GM23338 (cell line): ENCODE data around the gene CSNK1E. TPM values are rescaled to one million over a fixed set of nuclear protein-coding genes. Genes with fewer than 3 reads are reported as not detected.

Source experiments
- ATAC-seq: fragments of 200-7000 bp; cut with Tn5 transposase; 3 replicates; pipeline ENCODE4 v1.9.1; 2020
- DNase-seq: peaks from one replicate; pipeline ENCODE4 v3.0.0-alpha.2; 2015; ENCODE audit warnings: low spot score
- H2AFZ ChIP-seq: fragments of 200-600 bp; sonication (generic); 2 replicates; pipeline ENCODE4 v1.8.0; 2016; ENCODE audit warnings: antibody characterized with exemption, mild to moderate bottlenecking, moderate library complexity
- H3F3A ChIP-seq: fragments of 200-600 bp; sonication (generic); replicated peaks from 2 replicates; pipeline ENCODE4 v1.8.0; 2017; ENCODE audit warnings: antibody characterized with exemption, mixed run types, low read depth
- H3K27ac ChIP-seq: fragments of 200-600 bp; sonication (generic); 2 replicates; pipeline ENCODE4 v1.6.1; 2016; ENCODE audit warnings: low read depth
- H3K27me3 ChIP-seq: fragments of 200-600 bp; sonication (generic); 2 replicates; pipeline ENCODE4 v1.8.0; 2016; ENCODE audit warnings: mild to moderate bottlenecking, mixed run types, moderate library complexity; ENCODE audit not compliant: insufficient read depth
- H3K36me3 ChIP-seq: fragments of 200-600 bp; sonication (generic); 2 replicates; pipeline ENCODE4 v1.8.0; 2016; ENCODE audit warnings: mild to moderate bottlenecking; ENCODE audit not compliant: insufficient read depth
- H3K4me1 ChIP-seq: fragments of 200-600 bp; sonication (generic); 2 replicates; pipeline ENCODE4 v1.8.0; 2016; ENCODE audit warnings: mild to moderate bottlenecking, moderate library complexity; ENCODE audit not compliant: insufficient read depth
- H3K4me2 ChIP-seq: fragments of 200-600 bp; sonication (generic); 2 replicates; pipeline ENCODE4 v1.7.1; 2017; ENCODE audit warnings: mixed run types
- H3K4me3 ChIP-seq: fragments of 200-600 bp; sonication (generic); 2 replicates; pipeline ENCODE4 v1.6.1; 2016; ENCODE audit warnings: mixed run types
- H3K79me2 ChIP-seq: fragments of 200-600 bp; sonication (generic); replicated peaks from 2 replicates; pipeline ENCODE4 v1.8.0; 2017; ENCODE audit warnings: mild to moderate bottlenecking; ENCODE audit not compliant: insufficient read depth
- H3K9me2 ChIP-seq: fragments of 200-600 bp; sonication (generic); 2 replicates; pipeline ENCODE4 v1.8.0; 2017; ENCODE audit not compliant: insufficient read depth
- H4K20me1 ChIP-seq: fragments of 200-600 bp; sonication (generic); replicated peaks from 2 replicates; pipeline ENCODE4 v1.8.0; 2017; ENCODE audit warnings: mild to moderate bottlenecking; ENCODE audit not compliant: insufficient read depth
- H3K27ac Mint-ChIP-seq: 2 replicates; pipeline ENCODE4 v1.8.0; 2020; ENCODE audit warnings: inconsistent platforms, mild to moderate bottlenecking, moderate library complexity, mixed read lengths
- H3K27me3 Mint-ChIP-seq: 3 replicates; pipeline ENCODE4 v1.8.0; 2022; ENCODE audit warnings: low read depth, mild to moderate bottlenecking, moderate library complexity, mixed read lengths, inconsistent platforms; ENCODE audit not compliant: insufficient read depth, poor library complexity
- H3K36me3 Mint-ChIP-seq: 3 replicates; pipeline ENCODE4 v1.8.0; 2021; ENCODE audit warnings: low read depth, mild to moderate bottlenecking, inconsistent platforms, moderate library complexity, mixed read lengths
- H3K4me1 Mint-ChIP-seq: 3 replicates; pipeline ENCODE4 v1.8.0; 2020; ENCODE audit warnings: mild to moderate bottlenecking, inconsistent platforms, mixed read lengths
- H3K4me3 Mint-ChIP-seq: 3 replicates; pipeline ENCODE4 v1.8.0; 2021; ENCODE audit warnings: moderate library complexity, mild to moderate bottlenecking, inconsistent platforms, mixed read lengths
- H3K9me3 Mint-ChIP-seq: 3 replicates; pipeline ENCODE4 v1.8.0; 2020; ENCODE audit warnings: moderate library complexity, mild to moderate bottlenecking, inconsistent platforms, mixed read lengths
- CTCF ChIP-seq, 2 experiments: fragments of 200-600 bp in 1 of 2; sonication (generic) in 1 of 2; conservative IDR thresholded peaks; 2 replicates each; pipeline versions ENCODE4 v1.5.1 to v1.6.1; 2016 to 2017; ENCODE audit warnings: antibody characterized with exemption in 2 of 2, low read depth in 2 of 2, mild to moderate bottlenecking in 2 of 2, moderate library complexity in 1 of 2
- EZH2 ChIP-seq: fragments of 200-600 bp; sonication (generic); IDR thresholded peaks from one replicate; pipeline ENCODE4 v1.8.0; 2017; ENCODE audit warnings: antibody characterized with exemption, mild to moderate bottlenecking, low read depth; ENCODE audit not compliant: unreplicated experiment
- STAT1 ChIP-seq: IDR thresholded peaks from one replicate; pipeline ENCODE4 v1.6.1; 2016; ENCODE audit warnings: antibody characterized with exemption; ENCODE audit not compliant: unreplicated experiment
- ZNF114 ChIP-seq: fragments of 250-450 bp; sonication (Bioruptor Pico); IDR thresholded peaks from 2 replicates; pipeline ENCODE4 v1.5.0; 2020; ENCODE audit warnings: mild to moderate bottlenecking, moderate library complexity
- ZNF462 ChIP-seq: fragments of 250-450 bp; sonication (Bioruptor Pico); IDR thresholded peaks from 2 replicates; pipeline ENCODE4 v1.5.0; 2020; ENCODE audit warnings: mild to moderate bottlenecking, moderate library complexity
- polyA plus RNA-seq: library from polyadenylated mRNA; unstranded; fragments of >200 nt; fragmentation: Nextera tagmentation; extraction: Ambion mirVana; gene quantifications from 2 replicates; pipeline ENCODE4 v1.2.1, GENCODE V29; 2016
- total RNA-seq: library from RNA; depleted of rRNA; stranded (reverse); fragments of >200 nt; shearing (Covaris generic); gene quantifications from 2 replicates; pipeline ENCODE4 v1.2.3, GENCODE V29; 2014

The CSNK1E gene
- total and polyA plus RNA-seq, 2 experiments from 2014 or later = 180 to 259 TPM

GRCh38 chr22:38305471-38306448, 11.5 kb downstream of the CSNK1E start:
- H3K79me2 ChIP-seq = peaks cover 93% of the 10 kb centered on the region
- peaks cover 45% of the 10 kb centered on the region for H3K4me1 ChIP-seq
- H3K36me3 ChIP-seq = peaks cover 32% of the 10 kb centered on the region; the same call in 1 of the 2 replicates
- peak; percentile 84 for DNase-seq
- peak overlapping the region; percentile 76 for H3K27ac Mint-ChIP-seq
- H3K4me1 Mint-ChIP-seq = peaks cover 47% of the 10 kb centered on the region
- no peak overlapping the region for H3K4me3 ChIP-seq
- no peak overlapping the region for H2AFZ ChIP-seq
- peaks cover 88% of the 10 kb centered on the region for H4K20me1 ChIP-seq
- H3K4me2 ChIP-seq = peak overlapping the region; percentile 24
- H3K9me2 ChIP-seq = no peaks in the 10 kb centered on the region
- ATAC-seq = peak; percentile 89
- no peaks in the 10 kb centered on the region for H3K9me3 Mint-ChIP-seq
- H3K36me3 Mint-ChIP-seq = peaks cover 68% of the 10 kb centered on the region
- peaks cover 50% of the 10 kb centered on the region for H3F3A ChIP-seq
- no peaks in the 10 kb centered on the region for H3K27me3 ChIP-seq
- TF ChIP-seq CTCF (conservative IDR thresholded peaks at IDR 0.05; ENCODE audit: low read depth in 2 of 2) (peak; percentile 43 to 58), ZNF114 (CRISPR knock-in tag) (no peak)
- H3K4me3 Mint-ChIP-seq = peak overlapping the region; percentile 10; the same call in 1 of the 3 replicates
- peak overlapping the region; percentile 78 for H3K27ac ChIP-seq
- peaks cover 19% of the 10 kb centered on the region for H3K27me3 Mint-ChIP-seq

- DNase-seq (no peak), ATAC-seq (peak; percentile 24)
- Histone ChIP-seq H3K4me1 (peaks cover 35% of the 10 kb centered on the region), H3F3A (peaks cover 45% of the 10 kb centered on the region), H3K79me2 (peaks cover 87% of the 10 kb centered on the region), H3K9me2 (no peaks in the 10 kb centered on the region), H3K27me3 (no peaks in the 10 kb centered on the region), H3K36me3 (peaks cover 39% of the 10 kb centered on the region), H3K27ac (peak overlapping the region; percentile 87), H4K20me1 (peaks cover 88% of the 10 kb centered on the region), H2AFZ (no peak overlapping the region), H3K4me2 (no peak overlapping the region), H3K4me3 (no peak overlapping the region)
- Mint-ChIP-seq H3K36me3 (peaks cover 77% of the 10 kb centered on the region), H3K4me1 (peaks cover 38% of the 10 kb centered on the region), H3K27ac (peak overlapping the region; percentile 77; the same call in 1 of the 2 replicates), H3K27me3 (peaks cover 15% of the 10 kb centered on the region), H3K9me3 (no peaks in the 10 kb centered on the region), H3K4me3 (no peak overlapping the region)
- TF ChIP-seq EZH2 (no peak), ZNF462 (CRISPR knock-in tag) (no peak), STAT1 (no peak), CTCF (conservative IDR thresholded peaks at IDR 0.05; ENCODE audit: low read depth in 2 of 2) (peak; percentile 15 to 22; a peak in 2 of 4 replicates)
These were observed 12.7 kb downstream of the CSNK1E start for GRCh38 chr22:38304526-38304925.
